ENCODE results near the gene STRAP. TPM values are rescaled to one million over a fixed set of nuclear protein-coding genes. Genes with fewer than 3 reads are reported as not detected.

Gene STRAP
- total and polyA plus RNA-seq, 2 of the 8 experiments (the other 6 are each of a cell fraction or from before 2014, with no cell fraction given): 107 to 251 TPM

GRCh38 chr12:15875863-15876262 lies 6.3 kb upstream of the STRAP start:
- Histone ChIP-seq H3K36me3 (ENCODE audit: control insufficient read depth in 2 of 4, insufficient read depth in 4 of 4, low read length in 3 of 4) (no peaks in the 10 kb centered on the region), H3K4me1 (replicated peaks in 1 of 4; ENCODE audit: control insufficient read depth in 3 of 4, insufficient read depth in 4 of 4, low read length in 3 of 4) (peaks cover 0 to 4% (median 2%) of the 10 kb centered on the region in 4 experiments; a peak in 1 of 7 replicates), H3K4me2 (ENCODE audit: insufficient read depth in 1 of 2, low read depth in 2 of 2, low read length in 2 of 2) (no peak overlapping the region), H4K91ac (replicated peaks; ENCODE audit: insufficient read length, low read length) (no peak overlapping the region), H2BK20ac (ENCODE audit: low read length) (no peak overlapping the region), H3K56ac (replicated peaks; ENCODE audit: insufficient read length, low read depth, low read length) (no peak overlapping the region), H3K9ac (replicated peaks in 1 of 4; ENCODE audit: extremely low read depth in 1 of 4, low read depth in 3 of 4, low read length in 3 of 4) (no peak overlapping the region), H3K23ac (ENCODE audit: insufficient read length) (no peak overlapping the region), H3K18ac (ENCODE audit: extremely low read depth, low read length) (no peak overlapping the region), H3K23me2 (ENCODE audit: low read depth, low read length) (no peaks in the 10 kb centered on the region), H3K14ac (ENCODE audit: insufficient read length) (no peak overlapping the region), H3K27ac (ENCODE audit: low read depth, low read length) (no peak overlapping the region), H2BK120ac (replicated peaks; ENCODE audit: low read depth, low read length) (no peak overlapping the region), H2BK15ac (ENCODE audit: low read length) (no peak overlapping the region), H3K79me2 (ENCODE audit: control insufficient read depth in 1 of 2, insufficient read depth in 2 of 2, low read length in 2 of 2) (no peaks in the 10 kb centered on the region), H4K20me1 (replicated peaks in 1 of 2; ENCODE audit: control insufficient read depth in 1 of 2, insufficient read depth in 2 of 2, low read length in 2 of 2) (no peaks in the 10 kb centered on the region), H3K9me3 (ENCODE audit: insufficient read depth in 2 of 2, low read depth in 1 of 2, low read length in 1 of 2) (0 out of 4 replicates have a peak, but pooled peaks cover 0 to 4% of the 10 kb centered on the region in 2 experiments), H3K27me3 (replicated peaks in 1 of 4; ENCODE audit: control insufficient read depth in 3 of 4, extremely low read depth in 1 of 4, insufficient read depth in 3 of 4, low read length in 3 of 4) (no peaks in the 10 kb centered on the region), H4K8ac (ENCODE audit: extremely low read depth, insufficient read depth, low read length) (no peak overlapping the region), H2AK5ac (ENCODE audit: low read depth, low read length) (no peak overlapping the region), H3K79me1 (ENCODE audit: low read depth, low read length) (no peaks in the 10 kb centered on the region), H4K5ac (ENCODE audit: insufficient read length, low read depth, low read length) (no peak overlapping the region), H2AFZ (ENCODE audit: low read length) (no peak overlapping the region), H3K4ac (replicated peaks; ENCODE audit: insufficient read length, low read depth, low read length) (no peak overlapping the region), H2BK12ac (ENCODE audit: low read depth, low read length) (no peak overlapping the region), H3K4me3 (ENCODE audit: extremely low read depth in 1 of 4, insufficient read depth in 2 of 4, low read depth in 3 of 4, low read length in 4 of 4) (no peak overlapping the region), H2BK5ac (ENCODE audit: low read depth, low read length) (no peak overlapping the region)
- 83% methylated on average over 1 of the region's 1 CpG; no CpG with 5 or more reads in 1 of the 2 experiments for WGBS, 2 experiments (ENCODE audit: extremely low coverage in 1 of 2, insufficient coverage in 1 of 2, insufficient read length in 1 of 2, insufficient replicate concordance in 2 of 2, low coverage in 1 of 2, low lambda C conversion rate in 2 of 2, missing lambda C conversion rate in 1 of 2)
- ChIA-PET CTCF (ENCODE audit: partially characterized antibody) (interaction anchor here (0.8 to 1.6 kb wide), 3 partner anchors 14 to 18 kb away, joined by 3 to 5 read pairs (median 3); no protein-coding TSS in a partner anchor), POLR2A (ENCODE audit: partially characterized antibody) (interaction anchor here (1.0 to 1.2 kb wide), 3 partner anchors 12 to 1105 kb away, joined by 3 to 4 read pairs (median 3); a partner anchor contains a TSS)
- DNase-seq (ENCODE audit: low read depth in 1 of 2, low spot score in 2 of 2): no peak
- no peak for FAIRE-seq
- no peak for TF ChIP-seq SP2 (IDR thresholded peaks at IDR 0.05; ENCODE audit: low read length)
- no peak for TF ChIP-seq ATF3 (IDR thresholded peaks at IDR 0.05; ENCODE audit: insufficient read depth, low read depth, low read length)
- TF ChIP-seq KDM4A (IDR thresholded peaks at IDR 0.05; ENCODE audit: low read depth, low read length, severe bottlenecking): no peak
- TF ChIP-seq KDM5A (IDR thresholded peaks at IDR 0.05; ENCODE audit: low read length): no peak
- TF ChIP-seq SIRT6 (IDR thresholded peaks at IDR 0.05; ENCODE audit: low read length): no peak
- TF ChIP-seq CHD1 (IDR thresholded peaks at IDR 0.05; ENCODE audit: low read depth, low read length): no peak
- no peak for TF ChIP-seq CREB1 (IDR thresholded peaks at IDR 0.05)
- no peak for TF ChIP-seq SUZ12 (IDR thresholded peaks at IDR 0.05; ENCODE audit: low read length)
- TF ChIP-seq SIN3A (conservative IDR thresholded peaks at IDR 0.05 in 1 of 2, IDR thresholded peaks at IDR 0.05 in 1 of 2; ENCODE audit: low read depth in 1 of 2, low read length in 2 of 2): no peak
- TF ChIP-seq RXRA (IDR thresholded peaks at IDR 0.05; ENCODE audit: insufficient read depth, low read depth, low read length): no peak
- no peak for TF ChIP-seq RAD21 (IDR thresholded peaks at IDR 0.05 in 1 of 2, conservative IDR thresholded peaks at IDR 0.05 in 1 of 2; ENCODE audit: low read depth in 2 of 2, low read length in 2 of 2)
- TF ChIP-seq TAF7 (optimal IDR thresholded peaks at IDR 0.05; ENCODE audit: borderline replicate concordance, low read depth, low read length): no peak
- TF ChIP-seq YY1 (IDR thresholded peaks at IDR 0.05; ENCODE audit: low read depth, low read length): no peak
- TF ChIP-seq SIX5 (IDR thresholded peaks at IDR 0.05; ENCODE audit: low read depth, low read length): no peak

Data from H1 (cell line).